Mucosa of stomach (tissue), 1 donor: ENCODE results near the gene ADD3.
"Not testable (repeated sequence)": the region's sequence is repeated elsewhere in the genome, so short reads cannot be mapped to it uniquely, and the experiment has no call there.

Experiments used
- H3K27me3 ChIP-seq: one replicate; pipeline ENCODE4 v1.7.0; 2013; ENCODE audit warnings: mild to moderate bottlenecking, low read length; ENCODE audit not compliant: control insufficient read depth, insufficient read depth
- H3K36me3 ChIP-seq: one replicate; pipeline ENCODE4 v1.7.0; 2013; ENCODE audit warnings: low read length; ENCODE audit not compliant: control insufficient read depth, insufficient read depth
- H3K4me1 ChIP-seq: one replicate; pipeline ENCODE4 v1.7.0; 2013; ENCODE audit warnings: mild to moderate bottlenecking, low read length; ENCODE audit not compliant: control insufficient read depth, insufficient read depth
- H3K4me3 ChIP-seq: one replicate; pipeline ENCODE4 v1.7.0; 2013; ENCODE audit warnings: low read length
- H3K9ac ChIP-seq: one replicate; pipeline ENCODE4 v1.7.0; 2013; ENCODE audit warnings: mild to moderate bottlenecking, low read length, moderate library complexity
- H3K9me3 ChIP-seq: one replicate; pipeline ENCODE4 v1.7.0; 2013; ENCODE audit warnings: mild to moderate bottlenecking, low read length, moderate library complexity; ENCODE audit not compliant: control insufficient read depth
- donor health status: Pancreatic carcinoma.

Gene ADD3

GRCh38 chr10:110044681-110045080, 36.9 kb downstream of the ADD3 start:
- Histone ChIP-seq H3K4me3 (no peak overlapping the region), H3K4me1 (peaks cover 19% of the 10 kb centered on the region), H3K9ac (no peak overlapping the region), H3K27me3 (no peaks in the 10 kb centered on the region), H3K9me3 (no peaks in the 10 kb centered on the region), H3K36me3 (no peaks in the 10 kb centered on the region)

GRCh38 chr10:110045772-110046171, 38.0 kb downstream of the ADD3 start:
- no peaks in the 10 kb centered on the region for H3K36me3 ChIP-seq
- H3K4me1 ChIP-seq, result peaks cover 18% of the 10 kb centered on the region
- no peaks in the 10 kb centered on the region for H3K27me3 ChIP-seq
- no peak overlapping the region for H3K4me3 ChIP-seq
- no peak overlapping the region for H3K9ac ChIP-seq
- no peaks in the 10 kb centered on the region for H3K9me3 ChIP-seq

GRCh38 chr10:110048145-110048544, 40.4 kb downstream of the ADD3 start:
- H3K27me3 ChIP-seq, H3K36me3 ChIP-seq, H3K9ac ChIP-seq, H3K9me3 ChIP-seq, H3K4me3 ChIP-seq: not testable (repeated sequence)
- peaks cover 20% of the 10 kb centered on the region for H3K4me1 ChIP-seq

DNA sequence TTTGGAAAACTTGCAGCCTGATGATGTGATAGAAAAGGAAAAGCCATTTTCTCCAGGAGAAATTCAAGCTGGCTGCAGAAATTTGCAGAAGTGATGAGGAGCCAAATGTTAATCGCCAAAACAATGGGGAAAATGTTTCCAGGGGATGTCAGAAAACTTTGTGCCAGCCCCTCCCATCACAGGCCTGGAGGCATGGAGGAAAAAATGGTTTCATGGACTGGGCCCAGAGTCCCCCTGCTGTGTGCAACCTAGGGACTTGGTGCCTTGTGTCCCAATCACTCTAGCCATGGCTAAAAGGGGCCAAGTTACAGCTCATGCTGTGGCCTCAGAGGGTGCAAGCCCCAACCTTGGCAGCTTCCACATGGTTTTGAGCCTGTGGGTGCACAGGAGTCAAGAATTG, 41.0 kb downstream of the ADD3 start:
- Histone ChIP-seq H3K9ac (no peak overlapping the region), H3K4me1 (peaks cover 20% of the 10 kb centered on the region)

GRCh38 chr10:110049889-110050591, 42.3 kb downstream of the ADD3 start:
- not testable (repeated sequence) for H3K36me3 ChIP-seq, H3K4me3 ChIP-seq, H3K9me3 ChIP-seq, H3K27me3 ChIP-seq, H3K9ac ChIP-seq
- H3K4me1 ChIP-seq, result peaks cover 20% of the 10 kb centered on the region

More for the DNA sequence above, 41.0 kb downstream of the ADD3 start:
- no peak overlapping the region for H3K4me3 ChIP-seq
- H3K36me3 ChIP-seq, result no peaks in the 10 kb centered on the region
- H3K27me3 ChIP-seq, result no peaks in the 10 kb centered on the region
- H3K9me3 ChIP-seq, result no peaks in the 10 kb centered on the region

- Histone ChIP-seq H3K9me3 (no peaks in the 10 kb centered on the region), H3K36me3 (no peaks in the 10 kb centered on the region), H3K27me3 (no peaks in the 10 kb centered on the region), H3K9ac (no peak overlapping the region), H3K4me3 (no peak overlapping the region), H3K4me1 (peaks cover 30% of the 10 kb centered on the region)
These were observed 43.7 kb downstream of the ADD3 start for GRCh38 chr10:110051487-110051886.

GRCh38 chr10:110052916-110053315, 45.1 kb downstream of the ADD3 start:
- H3K9ac ChIP-seq, result no peak overlapping the region
- H3K4me1 ChIP-seq, result peaks cover 31% of the 10 kb centered on the region
- no peaks in the 10 kb centered on the region for H3K9me3 ChIP-seq
- H3K4me3 ChIP-seq, result no peak overlapping the region
- H3K36me3 ChIP-seq, result no peaks in the 10 kb centered on the region
- no peaks in the 10 kb centered on the region for H3K27me3 ChIP-seq

DNA sequence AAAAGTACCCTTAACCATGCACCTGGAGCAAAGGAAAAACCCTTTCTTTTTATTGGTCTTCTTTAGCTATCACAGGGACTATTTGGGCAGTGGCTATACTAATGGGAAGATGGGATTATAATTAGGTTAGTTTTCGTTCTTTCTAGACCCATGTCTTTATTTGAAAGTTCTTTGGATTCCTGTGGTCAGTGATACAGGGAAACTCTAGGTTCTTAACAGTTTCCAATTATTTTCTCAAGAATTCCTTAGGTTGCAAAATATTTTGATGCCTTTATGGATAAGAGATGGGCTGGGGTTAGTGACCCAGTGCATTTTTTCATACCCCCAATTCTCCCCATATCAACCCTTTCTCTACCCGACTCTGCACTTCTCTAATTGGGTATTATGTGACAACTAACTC, 49.0 kb downstream of the ADD3 start:
- Histone ChIP-seq H3K27me3 (no peaks in the 10 kb centered on the region), H3K4me1 (peaks cover 31% of the 10 kb centered on the region), H3K36me3 (no peaks in the 10 kb centered on the region), H3K9me3 (no peaks in the 10 kb centered on the region), H3K4me3 (no peak overlapping the region), H3K9ac (no peak overlapping the region)

GRCh38 chr10:110057456-110057855, 49.7 kb downstream of the ADD3 start:
- Histone ChIP-seq H3K36me3 (no peaks in the 10 kb centered on the region), H3K4me1 (peaks cover 26% of the 10 kb centered on the region), H3K27me3 (no peaks in the 10 kb centered on the region), H3K9ac (no peak overlapping the region), H3K9me3 (no peaks in the 10 kb centered on the region), H3K4me3 (no peak overlapping the region)

DNA sequence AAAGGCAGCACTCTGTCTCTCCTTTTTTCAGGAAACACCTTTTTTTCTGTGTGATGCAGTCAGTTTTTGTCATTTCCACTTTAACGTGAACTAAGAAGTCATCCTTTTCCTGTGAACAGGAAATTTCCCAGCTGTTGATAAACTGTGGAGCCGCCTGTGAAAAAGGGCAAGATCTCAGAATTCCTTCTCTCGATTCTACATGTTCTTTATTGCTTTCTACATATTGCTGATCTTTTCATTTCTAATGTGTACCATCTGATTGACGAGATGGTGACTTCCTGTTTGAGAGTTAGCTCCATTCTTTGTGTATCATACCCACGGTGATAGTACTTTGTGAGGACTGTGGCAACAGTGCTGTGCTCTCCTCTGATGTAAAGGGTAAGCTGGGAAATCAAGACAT, 50.4 kb downstream of the ADD3 start:
- Histone ChIP-seq H3K4me3 (no peak overlapping the region), H3K36me3 (no peaks in the 10 kb centered on the region), H3K9ac (no peak overlapping the region), H3K9me3 (no peaks in the 10 kb centered on the region), H3K4me1 (peaks cover 21% of the 10 kb centered on the region), H3K27me3 (no peaks in the 10 kb centered on the region)

DNA sequence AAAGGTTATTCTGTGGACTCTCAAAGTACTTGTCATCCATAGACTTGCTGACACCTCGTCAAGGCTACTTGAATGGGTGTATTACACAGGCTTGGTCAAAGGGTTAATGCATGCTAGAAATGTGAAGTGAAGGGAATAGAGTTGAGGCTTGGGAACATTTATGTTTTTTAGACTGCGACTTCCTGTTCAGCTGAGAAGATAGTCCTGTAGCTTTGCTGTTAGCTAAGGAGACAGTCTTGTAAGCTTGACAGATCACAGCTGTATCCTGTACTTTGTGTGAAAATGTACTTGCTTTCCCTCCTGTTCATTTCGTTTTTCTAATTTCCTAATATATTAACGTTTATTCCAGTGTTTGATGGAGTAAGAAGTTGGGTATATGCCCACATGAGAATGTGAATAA, 52.1 kb downstream of the ADD3 start:
- no peak overlapping the region for H3K4me3 ChIP-seq
- no peaks in the 10 kb centered on the region for H3K36me3 ChIP-seq
- H3K4me1 ChIP-seq, result peaks cover 21% of the 10 kb centered on the region
- no peaks in the 10 kb centered on the region for H3K9me3 ChIP-seq
- H3K27me3 ChIP-seq, result no peaks in the 10 kb centered on the region
- no peak overlapping the region for H3K9ac ChIP-seq

- no peaks in the 10 kb centered on the region for H3K27me3 ChIP-seq
- H3K36me3 ChIP-seq, result no peaks in the 10 kb centered on the region
- no peak overlapping the region for H3K4me3 ChIP-seq
- H3K4me1 ChIP-seq, result peaks cover 15% of the 10 kb centered on the region
- H3K9ac ChIP-seq, result no peak overlapping the region
- no peaks in the 10 kb centered on the region for H3K9me3 ChIP-seq
These were observed 53.9 kb downstream of the ADD3 start for GRCh38 chr10:110061687-110062086.

- H3K36me3 ChIP-seq, result no peaks in the 10 kb centered on the region
- no peak overlapping the region for H3K9ac ChIP-seq
- no peaks in the 10 kb centered on the region for H3K27me3 ChIP-seq
- peaks cover 34% of the 10 kb centered on the region for H3K4me1 ChIP-seq
- H3K9me3 ChIP-seq, result no peaks in the 10 kb centered on the region
- H3K4me3 ChIP-seq, result no peak overlapping the region
These were observed 57.5 kb downstream of the ADD3 start for GRCh38 chr10:110065269-110065668.
